Endothelial cell of umbilical vein (primary cell): Measurements from ENCODE around the gene CBFA2T3. TPM values are rescaled to one million over a fixed set of nuclear protein-coding genes. Genes with fewer than 3 reads are reported as not detected.

Experiments used
- BruUV-seq: library from RNA; stranded (reverse); fragments of 400-500 nt; replicated peaks from 2 replicates; lab custom pipeline; 2021; lab: Mats Ljungman, UMichigan
- CTCF ChIA-PET: fragments of 300-600, 350-600 bp; sonication (Branson Sonifier 250); formaldehyde crosslinking; loops from one replicate; lab custom pipeline; 2021; ENCODE audit warnings: antibody characterized with exemption, inconsistent platforms; lab: Charles Lee
- POLR2A ChIA-PET: fragments of 300-600, 350-600 bp; sonication (Branson Sonifier 250); formaldehyde crosslinking; loops from one replicate; lab custom pipeline; 2021; ENCODE audit warnings: antibody characterized with exemption, inconsistent platforms; lab: Charles Lee
- DNase-seq: peaks from one replicate; pipeline ENCODE4 v3.0.0-alpha.2; 2011; ENCODE audit warnings: low read depth, low spot score
- FAIRE-seq: peaks from 2 replicates; lab custom pipeline; 2011; peaks lifted over from hg19 to GRCh38; lab: Jason Lieb, UNC
- H2AFZ ChIP-seq: 2 replicates; pipeline ENCODE4 v1.6.0; 2012; ENCODE audit warnings: low read depth, low read length, control low read depth, inconsistent platforms
- H3K27ac ChIP-seq: 2 replicates; pipeline ENCODE4 v1.5.1; 2011; ENCODE audit warnings: low read depth, mild to moderate bottlenecking, control low read depth, low read length, moderate library complexity; ENCODE audit not compliant: insufficient read depth
- H3K27me3 ChIP-seq, 2 experiments: 2 replicates each; pipeline versions ENCODE4 v1.6.0 to v1.6.1; 2011; ENCODE audit warnings: low read length in 2 of 2, mixed read lengths in 1 of 2; ENCODE audit not compliant: control insufficient read depth in 2 of 2, insufficient read depth in 2 of 2
- H3K36me3 ChIP-seq, 2 experiments: 2 replicates in 1 of 2; 3 replicates in 1 of 2; pipeline ENCODE4 v1.5.1; 2011; ENCODE audit warnings: low read length in 2 of 2, mild to moderate bottlenecking in 1 of 2, moderate library complexity in 1 of 2; ENCODE audit not compliant: control insufficient read depth in 2 of 2, insufficient read depth in 2 of 2; ENCODE audit errors: extremely low read depth in 1 of 2
- H3K4me1 ChIP-seq: 3 replicates; pipeline ENCODE4 v1.5.1; 2011; ENCODE audit warnings: mild to moderate bottlenecking, low read length; ENCODE audit not compliant: control insufficient read depth, insufficient read depth; ENCODE audit errors: extremely low read depth
- H3K4me2 ChIP-seq: 2 replicates; pipeline ENCODE4 v1.6.1; 2011; ENCODE audit warnings: low read length, control low read depth, mixed read lengths; ENCODE audit not compliant: insufficient read depth
- H3K4me3 ChIP-seq, 3 experiments: fragments of 200-600 bp in 1 of 3; sonication (generic), shearing (Covaris generic) in 1 of 3; replicated peaks in 1 of 3; 2 replicates each; pipeline ENCODE4 v1.5.1; 2011 to 2016; ENCODE audit warnings: control low read depth in 3 of 3, low read length in 3 of 3, mild to moderate bottlenecking in 2 of 3, inconsistent platforms in 1 of 3, low read depth in 1 of 3, moderate library complexity in 1 of 3; ENCODE audit not compliant: insufficient read depth in 1 of 3
- H3K79me2 ChIP-seq: 2 replicates; pipeline ENCODE4 v1.6.0; 2012; ENCODE audit warnings: low read length, inconsistent platforms; ENCODE audit not compliant: control insufficient read depth, insufficient read depth
- H3K9ac ChIP-seq: replicated peaks from 2 replicates; pipeline ENCODE3; 2011; ENCODE audit warnings: low read length, control low read depth; ENCODE audit not compliant: insufficient read depth; ENCODE audit errors: extremely low read depth
- H3K9me1 ChIP-seq: replicated peaks from 3 replicates; pipeline ENCODE4 v1.6.0; 2011; ENCODE audit warnings: mild to moderate bottlenecking, low read length; ENCODE audit not compliant: control insufficient read depth, insufficient read depth; ENCODE audit errors: extremely low read depth
- H3K9me3 ChIP-seq: replicated peaks from 2 replicates; pipeline ENCODE4 v1.5.1; 2012; ENCODE audit warnings: low read length, inconsistent platforms; ENCODE audit not compliant: control insufficient read depth, insufficient read depth
- H4K20me1 ChIP-seq: replicated peaks from 2 replicates; pipeline ENCODE3; 2011; ENCODE audit warnings: mild to moderate bottlenecking, low read length; ENCODE audit not compliant: control insufficient read depth, insufficient read depth; ENCODE audit errors: extremely low read depth
- EZH2 ChIP-seq: IDR thresholded peaks from 2 replicates; pipeline ENCODE4 v1.6.1; 2012; ENCODE audit warnings: borderline replicate concordance, low read depth, mild to moderate bottlenecking, moderate library complexity, low read length, inconsistent platforms; ENCODE audit not compliant: severe bottlenecking
- FOS ChIP-seq: IDR thresholded peaks from 2 replicates; pipeline ENCODE4 v1.6.1; 2011; ENCODE audit warnings: mild to moderate bottlenecking, low read length, moderate library complexity, borderline replicate concordance; ENCODE audit not compliant: insufficient read depth
- GATA2 ChIP-seq: IDR thresholded peaks from 2 replicates; pipeline ENCODE4 v1.7.0; 2011; ENCODE audit warnings: low read depth, mild to moderate bottlenecking, moderate library complexity, mixed read lengths, low read length; ENCODE audit not compliant: insufficient read length, insufficient read depth
- JUN ChIP-seq: IDR thresholded peaks from 2 replicates; pipeline ENCODE4 v1.6.1; 2011; ENCODE audit warnings: borderline replicate concordance, low read depth; ENCODE audit not compliant: insufficient read length, insufficient read depth
- MYC ChIP-seq: IDR thresholded peaks from one replicate; pipeline ENCODE4 v1.6.1; 2011; ENCODE audit warnings: mild to moderate bottlenecking, low read depth, low read length
- POLR2A ChIP-seq: IDR thresholded peaks from 2 replicates; pipeline ENCODE4 v1.6.1; 2012; ENCODE audit warnings: low read depth, mild to moderate bottlenecking, control low read depth, low read length
- POLR2AphosphoS5 ChIP-seq: IDR thresholded peaks from 2 replicates; pipeline ENCODE4 v1.6.1; 2012; ENCODE audit warnings: low read depth, mild to moderate bottlenecking, control low read depth, low read length, moderate library complexity; ENCODE audit not compliant: insufficient read depth
- dilution Hi-C: fragments of 300-500 bp; cut with MboI; formaldehyde crosslinking; loops from one replicate; pipeline ENCODE4 v1.15.0; 2019; ENCODE audit warnings: low sequenced_read_pairs; ENCODE audit not compliant: extremely low pct_ligation_motif_present
- intact Hi-C: fragments of 100-400 bp; cut with micrococcal nuclease; formaldehyde crosslinking; loops from one replicate; pipeline ENCODE4 v1.10.0; 2022
- polyA plus RNA-seq, 4 experiments: library from polyadenylated mRNA; depleted of rRNA in 3 of 4; stranded (reverse) in 3 of 4; unstranded in 1 of 4; fragments of >200 nt; gene quantifications; 2 replicates each; pipeline versions ENCODE4 v1.2.1 to v1.2.3, GENCODE V29; 2011 to 2012; ENCODE audit warnings: missing spikeins in 1 of 4
- total RNA-seq: library from RNA; stranded (reverse); gene quantifications from 2 replicates; pipeline ENCODE4 v1.2.3, GENCODE V29; 2021
- TF ChIP-seq, protein P1 (sequence below): IDR thresholded peaks from 2 replicates; pipeline ENCODE4 v1.6.1; 2011; ENCODE audit not compliant: insufficient read depth, insufficient read length
- TF ChIP-seq, protein P2 (sequence below), 2 donors: IDR thresholded peaks; 1 replicate in 1 of 2; 2 replicates in 1 of 2; pipeline ENCODE4 v1.5.1; 2011; ENCODE audit warnings: low read length in 2 of 2, mild to moderate bottlenecking in 2 of 2, moderate library complexity in 2 of 2, control low read depth in 1 of 2, inconsistent platforms in 1 of 2, low read depth in 1 of 2; ENCODE audit not compliant: insufficient read depth in 1 of 2; ENCODE audit errors: extremely low read depth in 1 of 2

Gene CBFA2T3
- total and polyA plus RNA-seq, 2 donors (not counting 3 experiments of a cell fraction or from before 2014, with no cell fraction given) = not detected

DNA sequence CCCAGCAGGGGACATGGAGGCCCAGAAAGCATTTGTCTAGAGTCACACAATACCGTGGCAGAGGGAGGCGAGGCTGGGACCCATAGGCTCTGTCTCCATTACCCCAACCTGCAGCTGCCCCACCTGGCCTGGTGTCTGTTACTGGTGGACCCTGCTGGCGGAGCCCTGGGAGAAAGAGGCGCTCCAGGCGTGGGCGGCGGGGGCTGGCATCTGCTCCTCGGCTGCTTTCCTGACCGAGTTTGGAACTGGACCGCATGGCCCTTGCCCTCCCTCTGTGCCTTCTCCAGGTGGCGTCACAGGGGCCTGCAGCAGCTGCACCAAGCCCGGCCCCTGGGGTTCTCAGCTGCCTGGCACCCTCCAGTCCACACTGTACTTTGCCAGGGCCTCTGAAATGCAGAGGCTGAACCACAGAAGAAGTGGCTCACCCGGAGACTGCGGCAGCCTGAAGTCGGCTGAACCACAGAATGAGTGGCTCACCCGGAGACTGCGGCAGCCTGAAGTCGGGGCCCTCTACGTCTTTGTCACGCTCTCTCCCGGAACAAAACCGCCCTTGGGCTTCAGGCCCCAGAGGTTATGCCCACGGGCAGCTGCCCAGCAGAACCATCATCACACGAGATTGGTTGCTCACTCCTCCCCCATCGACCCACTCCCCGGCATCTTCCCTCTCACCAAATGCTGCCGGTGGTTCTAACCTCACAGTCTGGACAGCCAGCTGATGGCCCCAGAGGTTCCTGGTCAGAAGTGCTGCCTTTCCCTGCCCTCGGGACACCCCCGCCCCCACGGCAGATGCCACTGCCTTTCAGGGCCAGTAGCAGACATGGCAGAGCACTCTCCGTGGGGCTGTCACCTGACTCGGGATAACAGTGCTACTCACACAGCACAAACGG lies 20.2 kb downstream of the CBFA2T3 start:
- ChIA-PET CTCF (no interaction called here), POLR2A (no interaction called here)
- Histone ChIP-seq H2AFZ (no peak overlapping the region), H3K4me2 (no peak overlapping the region), H3K27me3 (no peaks in the 10 kb centered on the region), H3K36me3 (no peaks in the 10 kb centered on the region), H3K9ac (no peak overlapping the region), H3K4me3 (no peak overlapping the region), H4K20me1 (no peaks in the 10 kb centered on the region), H3K27ac (no peak overlapping the region), H3K9me1 (no peaks in the 10 kb centered on the region), H3K79me2 (no peaks in the 10 kb centered on the region), H3K4me1 (no peaks in the 10 kb centered on the region), H3K9me3 (no peaks in the 10 kb centered on the region)
- TF ChIP-seq, protein P1, sequence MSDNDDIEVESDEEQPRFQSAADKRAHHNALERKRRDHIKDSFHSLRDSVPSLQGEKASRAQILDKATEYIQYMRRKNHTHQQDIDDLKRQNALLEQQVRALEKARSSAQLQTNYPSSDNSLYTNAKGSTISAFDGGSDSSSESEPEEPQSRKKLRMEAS = no peak
- TF ChIP-seq FOS (no peak), POLR2AphosphoS5 (no peak), EZH2 (no peak), POLR2A (no peak), GATA2 (no peak), JUN (no peak), MYC (no peak)
- TF ChIP-seq, protein P2, sequence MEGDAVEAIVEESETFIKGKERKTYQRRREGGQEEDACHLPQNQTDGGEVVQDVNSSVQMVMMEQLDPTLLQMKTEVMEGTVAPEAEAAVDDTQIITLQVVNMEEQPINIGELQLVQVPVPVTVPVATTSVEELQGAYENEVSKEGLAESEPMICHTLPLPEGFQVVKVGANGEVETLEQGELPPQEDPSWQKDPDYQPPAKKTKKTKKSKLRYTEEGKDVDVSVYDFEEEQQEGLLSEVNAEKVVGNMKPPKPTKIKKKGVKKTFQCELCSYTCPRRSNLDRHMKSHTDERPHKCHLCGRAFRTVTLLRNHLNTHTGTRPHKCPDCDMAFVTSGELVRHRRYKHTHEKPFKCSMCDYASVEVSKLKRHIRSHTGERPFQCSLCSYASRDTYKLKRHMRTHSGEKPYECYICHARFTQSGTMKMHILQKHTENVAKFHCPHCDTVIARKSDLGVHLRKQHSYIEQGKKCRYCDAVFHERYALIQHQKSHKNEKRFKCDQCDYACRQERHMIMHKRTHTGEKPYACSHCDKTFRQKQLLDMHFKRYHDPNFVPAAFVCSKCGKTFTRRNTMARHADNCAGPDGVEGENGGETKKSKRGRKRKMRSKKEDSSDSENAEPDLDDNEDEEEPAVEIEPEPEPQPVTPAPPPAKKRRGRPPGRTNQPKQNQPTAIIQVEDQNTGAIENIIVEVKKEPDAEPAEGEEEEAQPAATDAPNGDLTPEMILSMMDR (IDR thresholded peaks at IDR 0.05; ENCODE audit: extremely low read depth in 1 of 2, insufficient read depth in 1 of 2, low read depth in 1 of 2, low read length in 2 of 2) = no peak
- intact Hi-C loops = no loop called here
- DNase-seq (no peak), FAIRE-seq (no peak)
- no TSS peak for BruUV-seq
- dilution Hi-C loops = loop anchor here (25.0 kb wide), 1 partner anchor 181 kb away; no protein-coding TSS in a partner anchor
